HepG2 (cell line): ENCODE data around the gene MTTP. TPM values are rescaled to one million over a fixed set of nuclear protein-coding genes. Genes with fewer than 3 reads are reported as not detected.

Experiments used
- FOXK1 ChIP-seq: sonication (generic); formaldehyde crosslinking; IDR thresholded peaks from 2 replicates; pipeline ENCODE4 v1.4.0; 2020; ENCODE audit warnings: low read depth, missing genetic modification reagents, borderline replicate concordance
- PITX1 ChIP-seq: sonication (generic); formaldehyde crosslinking; IDR thresholded peaks from 2 replicates; pipeline ENCODE4 v1.5.1; 2020; ENCODE audit warnings: mild to moderate bottlenecking, missing genetic modification reagents
- YY1 ChIP-seq: IDR thresholded peaks from 2 replicates; pipeline ENCODE4 v1.6.1; 2011; ENCODE audit warnings: low read length, low read depth, moderate library complexity, mild to moderate bottlenecking; ENCODE audit not compliant: insufficient read depth, insufficient replicate concordance
- ZNF567 ChIP-seq: sonication (generic); formaldehyde crosslinking; IDR thresholded peaks from 2 replicates; pipeline ENCODE4 v1.8.1; 2023; ENCODE audit warnings: mild to moderate bottlenecking, missing genetic modification reagents, borderline replicate concordance
- polyA plus RNA-seq, 8 experiments: library from polyadenylated mRNA; depleted of rRNA in 3 of 8; stranded (reverse) in 7 of 8; unstranded in 1 of 8; fragments of >200 nt; fragmentation: Illumina TruSeq in 4 of 8; extraction: Trizol in 4 of 8; gene quantifications; 2 replicates each; pipeline versions ENCODE4 v1.2.1 to v1.2.3, GENCODE V29; 2011 to 2016; ENCODE audit warnings: low read depth in 4 of 8, missing spikeins in 1 of 8, mixed read lengths in 1 of 8; ENCODE audit not compliant: insufficient read depth in 1 of 8
- total RNA-seq, 5 experiments: library from RNA; depleted of rRNA; stranded (reverse); fragments of >200 nt; fragmentation: Illumina TruSeq; extraction: Trizol; gene quantifications; 2 replicates each; pipeline ENCODE4 v1.2.3, GENCODE V29; 2016; ENCODE audit warnings: low read depth in 1 of 5
- TF ChIP-seq, protein P1 (sequence below): sonication (generic); formaldehyde crosslinking; IDR thresholded peaks from 2 replicates; pipeline ENCODE4 v1.5.1; 2020; ENCODE audit warnings: mild to moderate bottlenecking, missing genetic modification reagents, moderate library complexity
- TF ChIP-seq, protein P2 (sequence below), 2 experiments: fragments of 450-650 bp in 1 of 2; sonication (generic) in 1 of 2; formaldehyde crosslinking; IDR thresholded peaks; 2 replicates each; pipeline versions ENCODE4 v1.5.0 to v1.8.0; 2020 to 2022; ENCODE audit warnings: mild to moderate bottlenecking in 1 of 2, missing genetic modification reagents in 1 of 2
- TF ChIP-seq, protein P3 (sequence below): sonication (generic); formaldehyde crosslinking; conservative IDR thresholded peaks from 2 replicates; pipeline ENCODE4 v1.4.0; 2020; ENCODE audit warnings: mild to moderate bottlenecking, missing genetic modification reagents, moderate library complexity
- TF ChIP-seq, protein P4 (sequence below), 2 experiments: sonication (generic) in 1 of 2; formaldehyde crosslinking in 1 of 2; IDR thresholded peaks; 2 replicates each; pipeline versions ENCODE4 v1.4.0 to v1.6.1; 2018 to 2020; ENCODE audit warnings: missing genetic modification reagents in 2 of 2, borderline replicate concordance in 1 of 2, low read depth in 1 of 2, mild to moderate bottlenecking in 1 of 2, missing biosample characterization in 1 of 2
- TF ChIP-seq, protein P5 (sequence below): sonication (generic); formaldehyde crosslinking; IDR thresholded peaks from 2 replicates; pipeline ENCODE4 v1.9.0; 2022; ENCODE audit warnings: missing genetic modification reagents, mild to moderate bottlenecking, borderline replicate concordance

The MTTP gene
- total and polyA plus RNA-seq, 2 of the 13 experiments (the other 11 are each of a cell fraction or from before 2014, with no cell fraction given), result 84.7 to 102 TPM

DNA sequence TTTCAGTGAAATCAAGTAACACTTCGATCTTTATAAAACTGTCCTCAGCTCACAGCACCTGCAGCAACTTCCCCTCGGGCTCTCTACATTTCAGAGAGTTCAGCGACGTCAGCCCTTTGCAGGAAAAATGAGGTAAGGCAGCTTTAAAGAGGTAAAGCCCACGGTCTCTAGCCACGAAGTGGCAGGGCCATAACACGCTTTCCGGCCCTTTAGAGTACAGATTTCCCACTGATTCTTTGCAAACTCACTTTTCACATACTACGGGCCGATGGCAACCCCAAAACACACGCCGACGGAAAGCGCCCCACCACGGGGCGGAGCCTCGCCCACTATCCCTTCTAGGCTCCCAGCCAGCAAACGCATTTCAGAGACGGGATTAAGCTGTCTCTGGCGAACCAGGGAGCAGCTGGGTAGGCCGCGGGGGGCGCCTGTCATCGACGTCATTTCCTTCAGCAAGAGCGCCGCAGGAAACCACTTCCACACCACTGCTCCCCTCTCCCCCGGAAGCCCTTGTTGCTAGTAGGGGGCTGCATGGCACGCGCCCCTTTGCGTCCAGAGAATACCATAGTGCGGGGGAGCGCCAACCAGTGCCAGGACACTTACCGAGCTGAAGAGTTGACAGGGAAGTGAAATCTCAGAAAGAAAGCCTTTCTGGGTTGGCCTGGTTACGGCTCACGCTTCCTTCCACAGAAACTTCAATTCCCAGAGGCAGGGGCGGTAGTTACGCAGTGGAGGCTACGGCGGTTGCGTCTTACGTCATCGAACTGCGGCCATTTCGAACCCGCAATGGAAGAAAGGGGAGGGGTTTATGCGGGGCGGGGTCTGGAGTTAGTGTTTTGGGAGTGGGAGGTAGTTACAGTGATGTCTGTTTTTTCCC is 11.1 kb upstream of the MTTP start, which contains the start of gene TRMT10A (continued):
- TF ChIP-seq, protein P1, sequence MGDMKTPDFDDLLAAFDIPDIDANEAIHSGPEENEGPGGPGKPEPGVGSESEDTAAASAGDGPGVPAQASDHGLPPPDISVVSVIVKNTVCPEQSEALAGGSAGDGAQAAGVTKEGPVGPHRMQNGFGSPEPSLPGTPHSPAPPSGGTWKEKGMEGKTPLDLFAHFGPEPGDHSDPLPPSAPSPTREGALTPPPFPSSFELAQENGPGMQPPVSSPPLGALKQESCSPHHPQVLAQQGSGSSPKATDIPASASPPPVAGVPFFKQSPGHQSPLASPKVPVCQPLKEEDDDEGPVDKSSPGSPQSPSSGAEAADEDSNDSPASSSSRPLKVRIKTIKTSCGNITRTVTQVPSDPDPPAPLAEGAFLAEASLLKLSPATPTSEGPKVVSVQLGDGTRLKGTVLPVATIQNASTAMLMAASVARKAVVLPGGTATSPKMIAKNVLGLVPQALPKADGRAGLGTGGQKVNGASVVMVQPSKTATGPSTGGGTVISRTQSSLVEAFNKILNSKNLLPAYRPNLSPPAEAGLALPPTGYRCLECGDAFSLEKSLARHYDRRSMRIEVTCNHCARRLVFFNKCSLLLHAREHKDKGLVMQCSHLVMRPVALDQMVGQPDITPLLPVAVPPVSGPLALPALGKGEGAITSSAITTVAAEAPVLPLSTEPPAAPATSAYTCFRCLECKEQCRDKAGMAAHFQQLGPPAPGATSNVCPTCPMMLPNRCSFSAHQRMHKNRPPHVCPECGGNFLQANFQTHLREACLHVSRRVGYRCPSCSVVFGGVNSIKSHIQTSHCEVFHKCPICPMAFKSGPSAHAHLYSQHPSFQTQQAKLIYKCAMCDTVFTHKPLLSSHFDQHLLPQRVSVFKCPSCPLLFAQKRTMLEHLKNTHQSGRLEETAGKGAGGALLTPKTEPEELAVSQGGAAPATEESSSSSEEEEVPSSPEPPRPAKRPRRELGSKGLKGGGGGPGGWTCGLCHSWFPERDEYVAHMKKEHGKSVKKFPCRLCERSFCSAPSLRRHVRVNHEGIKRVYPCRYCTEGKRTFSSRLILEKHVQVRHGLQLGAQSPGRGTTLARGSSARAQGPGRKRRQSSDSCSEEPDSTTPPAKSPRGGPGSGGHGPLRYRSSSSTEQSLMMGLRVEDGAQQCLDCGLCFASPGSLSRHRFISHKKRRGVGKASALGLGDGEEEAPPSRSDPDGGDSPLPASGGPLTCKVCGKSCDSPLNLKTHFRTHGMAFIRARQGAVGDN, result peak; percentile 75
- TF ChIP-seq ZNF567 (CRISPR knock-in tag) (0 out of 2 replicates have a peak, but pooled peaks have one; percentile 62), YY1 (peak; percentile 84), PITX1 (CRISPR knock-in tag) (peak; percentile 91), FOXK1 (CRISPR knock-in tag) (peak; percentile 82)
- TF ChIP-seq, protein P2, sequence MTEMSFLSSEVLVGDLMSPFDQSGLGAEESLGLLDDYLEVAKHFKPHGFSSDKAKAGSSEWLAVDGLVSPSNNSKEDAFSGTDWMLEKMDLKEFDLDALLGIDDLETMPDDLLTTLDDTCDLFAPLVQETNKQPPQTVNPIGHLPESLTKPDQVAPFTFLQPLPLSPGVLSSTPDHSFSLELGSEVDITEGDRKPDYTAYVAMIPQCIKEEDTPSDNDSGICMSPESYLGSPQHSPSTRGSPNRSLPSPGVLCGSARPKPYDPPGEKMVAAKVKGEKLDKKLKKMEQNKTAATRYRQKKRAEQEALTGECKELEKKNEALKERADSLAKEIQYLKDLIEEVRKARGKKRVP (CRISPR knock-in tag; IDR thresholded peaks at IDR 0.05), result peak in 1 of 2 experiments; percentile 48; a peak in 1 of 4 replicates
- TF ChIP-seq, protein P3, sequence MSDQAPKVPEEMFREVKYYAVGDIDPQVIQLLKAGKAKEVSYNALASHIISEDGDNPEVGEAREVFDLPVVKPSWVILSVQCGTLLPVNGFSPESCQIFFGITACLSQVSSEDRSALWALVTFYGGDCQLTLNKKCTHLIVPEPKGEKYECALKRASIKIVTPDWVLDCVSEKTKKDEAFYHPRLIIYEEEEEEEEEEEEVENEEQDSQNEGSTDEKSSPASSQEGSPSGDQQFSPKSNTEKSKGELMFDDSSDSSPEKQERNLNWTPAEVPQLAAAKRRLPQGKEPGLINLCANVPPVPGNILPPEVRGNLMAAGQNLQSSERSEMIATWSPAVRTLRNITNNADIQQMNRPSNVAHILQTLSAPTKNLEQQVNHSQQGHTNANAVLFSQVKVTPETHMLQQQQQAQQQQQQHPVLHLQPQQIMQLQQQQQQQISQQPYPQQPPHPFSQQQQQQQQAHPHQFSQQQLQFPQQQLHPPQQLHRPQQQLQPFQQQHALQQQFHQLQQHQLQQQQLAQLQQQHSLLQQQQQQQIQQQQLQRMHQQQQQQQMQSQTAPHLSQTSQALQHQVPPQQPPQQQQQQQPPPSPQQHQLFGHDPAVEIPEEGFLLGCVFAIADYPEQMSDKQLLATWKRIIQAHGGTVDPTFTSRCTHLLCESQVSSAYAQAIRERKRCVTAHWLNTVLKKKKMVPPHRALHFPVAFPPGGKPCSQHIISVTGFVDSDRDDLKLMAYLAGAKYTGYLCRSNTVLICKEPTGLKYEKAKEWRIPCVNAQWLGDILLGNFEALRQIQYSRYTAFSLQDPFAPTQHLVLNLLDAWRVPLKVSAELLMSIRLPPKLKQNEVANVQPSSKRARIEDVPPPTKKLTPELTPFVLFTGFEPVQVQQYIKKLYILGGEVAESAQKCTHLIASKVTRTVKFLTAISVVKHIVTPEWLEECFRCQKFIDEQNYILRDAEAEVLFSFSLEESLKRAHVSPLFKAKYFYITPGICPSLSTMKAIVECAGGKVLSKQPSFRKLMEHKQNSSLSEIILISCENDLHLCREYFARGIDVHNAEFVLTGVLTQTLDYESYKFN (CRISPR knock-in tag), result peak; percentile 55
- TF ChIP-seq, protein P4, sequence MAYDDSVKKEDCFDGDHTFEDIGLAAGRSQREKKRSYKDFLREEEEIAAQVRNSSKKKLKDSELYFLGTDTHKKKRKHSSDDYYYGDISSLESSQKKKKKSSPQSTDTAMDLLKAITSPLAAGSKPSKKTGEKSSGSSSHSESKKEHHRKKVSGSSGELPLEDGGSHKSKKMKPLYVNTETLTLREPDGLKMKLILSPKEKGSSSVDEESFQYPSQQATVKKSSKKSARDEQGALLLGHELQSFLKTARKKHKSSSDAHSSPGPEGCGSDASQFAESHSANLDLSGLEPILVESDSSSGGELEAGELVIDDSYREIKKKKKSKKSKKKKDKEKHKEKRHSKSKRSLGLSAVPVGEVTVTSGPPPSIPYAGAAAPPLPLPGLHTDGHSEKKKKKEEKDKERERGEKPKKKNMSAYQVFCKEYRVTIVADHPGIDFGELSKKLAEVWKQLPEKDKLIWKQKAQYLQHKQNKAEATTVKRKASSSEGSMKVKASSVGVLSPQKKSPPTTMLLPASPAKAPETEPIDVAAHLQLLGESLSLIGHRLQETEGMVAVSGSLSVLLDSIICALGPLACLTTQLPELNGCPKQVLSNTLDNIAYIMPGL (CRISPR knock-in tag; IDR thresholded peaks at IDR 0.05; ENCODE audit: borderline replicate concordance in 1 of 2, low read depth in 1 of 2), result peak; percentile 18 to 78; a peak in 2 of 4 replicates
- TF ChIP-seq, protein P5, sequence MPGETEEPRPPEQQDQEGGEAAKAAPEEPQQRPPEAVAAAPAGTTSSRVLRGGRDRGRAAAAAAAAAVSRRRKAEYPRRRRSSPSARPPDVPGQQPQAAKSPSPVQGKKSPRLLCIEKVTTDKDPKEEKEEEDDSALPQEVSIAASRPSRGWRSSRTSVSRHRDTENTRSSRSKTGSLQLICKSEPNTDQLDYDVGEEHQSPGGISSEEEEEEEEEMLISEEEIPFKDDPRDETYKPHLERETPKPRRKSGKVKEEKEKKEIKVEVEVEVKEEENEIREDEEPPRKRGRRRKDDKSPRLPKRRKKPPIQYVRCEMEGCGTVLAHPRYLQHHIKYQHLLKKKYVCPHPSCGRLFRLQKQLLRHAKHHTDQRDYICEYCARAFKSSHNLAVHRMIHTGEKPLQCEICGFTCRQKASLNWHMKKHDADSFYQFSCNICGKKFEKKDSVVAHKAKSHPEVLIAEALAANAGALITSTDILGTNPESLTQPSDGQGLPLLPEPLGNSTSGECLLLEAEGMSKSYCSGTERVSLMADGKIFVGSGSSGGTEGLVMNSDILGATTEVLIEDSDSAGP (CRISPR knock-in tag), result peak; percentile 77; the same call in 1 of the 2 replicates
